Posterior cingulate gyrus (tissue), 11 donors: ENCODE measurements around the gene ACTMAP.

ENCODE experiments used
- DNase-seq, 10 donors: peaks; one replicate each; pipeline versions ENCODE4 v3.0.0 to v3.0.0-alpha.2; 2020 to 2021; ENCODE audit warnings: mixed read lengths in 3 of 10
- intact Hi-C: fragments of 100-400 bp; cut with DNase I; formaldehyde crosslinking; loops from one replicate; pipeline ENCODE4 v1.15.1; 2023

ACTMAP gene

GRCh38 chr19:40704491-40705361, 45.6 kb downstream of the ACTMAP start:
- intact Hi-C loops: no loop called here
- no peak for DNase-seq

DNA sequence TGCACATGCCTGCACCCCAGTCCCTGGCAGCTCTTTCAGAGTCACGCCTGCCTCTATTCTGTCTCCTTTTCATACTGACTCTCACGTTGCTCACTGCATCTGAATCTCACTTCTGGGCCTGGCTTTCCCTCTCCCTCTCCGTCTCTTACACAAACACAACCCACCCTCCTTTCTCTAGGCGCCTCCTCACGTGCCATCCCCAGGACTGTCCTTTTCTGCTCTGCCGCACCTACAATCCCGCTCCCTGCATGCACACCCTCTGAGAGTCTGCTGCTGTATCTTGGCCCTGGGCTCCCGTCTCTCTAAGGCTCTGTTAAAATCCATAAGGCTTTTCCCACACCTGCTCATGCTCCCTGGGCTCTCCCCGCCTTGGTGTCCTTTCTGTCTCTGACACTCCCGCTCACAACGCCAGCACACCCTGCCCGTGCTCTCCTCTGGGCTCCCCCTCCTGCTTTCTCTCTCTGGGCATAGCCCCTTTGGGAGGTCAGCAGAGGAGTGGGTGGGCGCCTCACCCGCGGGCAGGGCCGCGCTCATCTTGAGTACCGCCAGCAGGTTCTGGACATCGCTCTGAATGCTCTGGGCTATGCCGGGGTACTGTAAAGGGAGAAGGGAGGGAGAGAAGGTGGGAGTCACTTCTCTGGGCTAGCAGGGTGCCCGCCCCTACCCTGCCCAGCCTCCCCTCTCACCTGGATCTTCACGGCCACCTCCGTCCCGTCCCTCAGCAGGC, 47.1 kb downstream of the ACTMAP start:
- peak in 3 of 10 donors; percentile 38 to 85 (median 63) for DNase-seq
- intact Hi-C loops: no loop called here

DNA sequence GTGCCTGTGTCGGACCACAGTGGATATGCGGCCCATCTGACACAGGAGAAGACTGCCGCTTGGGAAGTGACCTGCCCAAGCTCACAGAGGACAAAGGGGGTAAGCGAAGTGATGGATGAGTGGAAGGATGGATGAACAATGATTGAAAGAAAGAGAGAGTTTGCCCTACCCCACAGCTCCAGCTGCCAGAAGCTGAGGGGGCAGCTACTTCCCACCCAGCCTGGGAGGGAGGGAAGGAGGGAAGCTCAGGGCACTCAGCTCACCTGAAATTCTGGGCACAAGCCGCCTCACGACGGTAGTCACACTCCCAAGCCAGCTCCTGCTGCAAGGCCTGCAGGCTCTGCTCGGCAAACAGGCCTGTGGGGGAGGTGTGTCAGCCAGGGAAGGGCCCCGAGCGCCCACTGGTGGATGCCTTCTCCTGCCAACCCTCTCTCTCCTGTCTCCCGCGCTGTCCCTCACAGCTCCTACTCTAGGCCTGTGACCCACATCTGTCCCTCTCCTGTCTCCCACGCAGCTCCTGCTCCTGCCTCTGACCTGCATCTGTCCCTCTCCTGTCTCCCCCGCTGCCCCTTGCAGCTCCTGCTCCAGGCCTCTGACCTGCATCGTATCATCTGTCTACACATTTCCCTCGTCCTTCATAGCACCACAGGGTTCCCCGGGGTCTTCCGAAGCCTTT, 47.8 kb downstream of the ACTMAP start:
- intact Hi-C loops: no loop called here

DNA sequence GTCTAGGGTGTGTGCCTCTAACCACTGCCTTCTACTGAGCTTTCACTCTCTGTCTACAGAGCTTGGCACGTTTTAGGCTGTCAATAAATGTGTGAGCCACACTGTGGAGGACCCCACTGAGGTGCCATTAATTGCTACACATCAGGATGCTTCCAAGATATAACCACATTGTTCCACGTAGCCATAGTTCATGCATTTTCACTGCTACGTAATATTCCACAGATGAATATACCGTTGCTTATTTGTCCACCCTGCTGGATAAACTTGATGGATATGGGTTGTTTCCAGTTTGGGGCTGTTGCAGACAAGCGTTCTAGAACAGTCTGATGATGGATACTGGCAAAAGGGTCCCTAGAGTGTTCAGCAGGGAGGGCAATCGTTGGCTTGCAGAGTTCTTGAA, 48.5 kb downstream of the ACTMAP start:
- DNase-seq: no peak
- intact Hi-C loops: no loop called here

More for the DNA sequence above, 47.8 kb downstream of the ACTMAP start:
- DNase-seq: peak in 9 of 10 donors; percentile 30 to 96 (median 74)

DNA sequence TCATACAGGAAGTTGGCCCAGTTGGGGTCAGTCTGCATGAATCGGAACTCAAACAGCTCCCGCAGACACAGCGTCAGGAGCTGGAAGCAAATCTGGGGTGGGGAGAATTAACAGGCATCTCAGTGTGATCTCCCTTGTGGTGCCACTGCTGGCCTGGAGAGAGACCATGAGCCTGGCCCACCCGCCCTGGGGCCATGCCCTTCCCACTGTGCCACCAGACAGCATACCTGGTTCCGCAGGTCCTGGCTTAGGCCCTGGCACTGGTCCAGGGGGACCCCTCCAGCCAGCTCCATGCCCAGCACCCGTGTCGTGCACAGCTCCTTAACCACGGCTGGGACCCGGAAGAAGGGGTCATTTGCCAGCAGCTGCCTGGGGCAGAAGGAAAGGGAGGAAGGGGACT, 50.2 kb downstream of the ACTMAP start:
- peak in 1 of 10 donors; percentile 70 for DNase-seq
- intact Hi-C loops: no loop called here

- intact Hi-C loops: no loop called here
- DNase-seq: no peak
Measured at GRCh38 chr19:40697007-40697406, 53.3 kb downstream of the ACTMAP start.

GRCh38 chr19:40695881-40696280, 54.4 kb downstream of the ACTMAP start:
- no peak for DNase-seq
- intact Hi-C loops: no loop called here

- peak in 2 of 10 donors; percentile 1 to 55 for DNase-seq
- intact Hi-C loops: no loop called here
Measured at GRCh38 chr19:40693896-40694295, 56.4 kb downstream of the ACTMAP start.

GRCh38 chr19:40693150-40693788, 57.0 kb downstream of the ACTMAP start:
- intact Hi-C loops: no loop called here
- peak in 2 of 10 donors; percentile 62 to 64 for DNase-seq

- intact Hi-C loops: no loop called here
- peak in 1 of 10 donors; percentile 59 for DNase-seq
Measured at GRCh38 chr19:40692212-40692551, 58.1 kb downstream of the ACTMAP start.

GRCh38 chr19:40691421-40692211, 58.7 kb downstream of the ACTMAP start:
- intact Hi-C loops: loop anchor here (1.0 kb wide), 1 partner anchor 24 kb away; no protein-coding TSS in a partner anchor
- peak in 2 of 10 donors; percentile 74 to 86 for DNase-seq
